H9 (cell line): ENCODE measurements around the gene SHMT1. TPM values are rescaled to one million over a fixed set of nuclear protein-coding genes. Genes with fewer than 3 reads are reported as not detected.

ENCODE experiments used
- DNase-seq: peaks from one replicate; pipeline ENCODE4 v3.0.0-alpha.2; 2017
- H2AFZ ChIP-seq: one replicate; pipeline ENCODE4 v1.6.1; 2013; ENCODE audit warnings: mild to moderate bottlenecking, low read length, control low read depth, moderate library complexity
- H2AK5ac ChIP-seq: 2 replicates; pipeline ENCODE4 v1.6.1; 2013; ENCODE audit warnings: low read length, control low read depth, mixed read lengths; ENCODE audit not compliant: insufficient read length
- H2BK120ac ChIP-seq: one replicate; pipeline ENCODE4 v1.6.1; 2013; ENCODE audit warnings: low read depth, mild to moderate bottlenecking, low read length, control low read depth, inconsistent platforms; ENCODE audit not compliant: poor library complexity, severe bottlenecking
- H2BK12ac ChIP-seq: 2 replicates; pipeline ENCODE4 v1.6.1; 2013; ENCODE audit warnings: low read length, control low read depth, mixed read lengths, low read depth; ENCODE audit not compliant: insufficient read length
- H2BK15ac ChIP-seq: 2 replicates; pipeline ENCODE4 v1.6.1; 2013; ENCODE audit warnings: low read depth, low read length, control low read depth
- H2BK20ac ChIP-seq: one replicate; pipeline ENCODE4 v1.6.1; 2013; ENCODE audit warnings: low read depth, mild to moderate bottlenecking, low read length, control low read depth, inconsistent platforms; ENCODE audit not compliant: poor library complexity, severe bottlenecking
- H2BK5ac ChIP-seq: 2 replicates; pipeline ENCODE4 v1.6.1; 2013; ENCODE audit warnings: low read length, control low read depth, mixed read lengths; ENCODE audit not compliant: insufficient read length
- H3K14ac ChIP-seq: 2 replicates; pipeline ENCODE4 v1.6.1; 2013; ENCODE audit warnings: low read length, control low read depth; ENCODE audit not compliant: insufficient read depth
- H3K18ac ChIP-seq: 2 replicates; pipeline ENCODE4 v1.6.1; 2013; ENCODE audit warnings: low read depth, mild to moderate bottlenecking, mixed read lengths, low read length, control low read depth; ENCODE audit not compliant: insufficient read length
- H3K23ac ChIP-seq: 2 replicates; pipeline ENCODE4 v1.6.1; 2013; ENCODE audit warnings: low read length, control low read depth, mixed read lengths, low read depth; ENCODE audit not compliant: insufficient read length
- H3K23me2 ChIP-seq: 2 replicates; pipeline ENCODE4 v1.6.1; 2013; ENCODE audit warnings: low read depth, mild to moderate bottlenecking, mixed read lengths, low read length, control low read depth; ENCODE audit not compliant: insufficient read length, poor library complexity, severe bottlenecking
- H3K27ac ChIP-seq: 2 replicates; pipeline ENCODE4 v1.5.1; 2013; ENCODE audit warnings: low read length, control low read depth, mixed read lengths, low read depth; ENCODE audit not compliant: insufficient read length
- H3K27me3 ChIP-seq: 2 replicates; pipeline ENCODE4 v1.6.1; 2013; ENCODE audit warnings: low read length, control low read depth, inconsistent platforms; ENCODE audit not compliant: insufficient read depth
- H3K4ac ChIP-seq: 2 replicates; pipeline ENCODE4 v1.6.1; 2013; ENCODE audit warnings: low read depth, mild to moderate bottlenecking, control low read depth, inconsistent platforms, low read length, moderate library complexity
- H3K4me1 ChIP-seq: 2 replicates; pipeline ENCODE4 v1.6.1; 2013; ENCODE audit warnings: low read length, control low read depth, inconsistent platforms; ENCODE audit not compliant: insufficient read depth
- H3K4me2 ChIP-seq: 2 replicates; pipeline ENCODE4 v1.6.1; 2013; ENCODE audit warnings: low read length, control low read depth, mixed read lengths; ENCODE audit not compliant: insufficient read length, insufficient read depth
- H3K56ac ChIP-seq: 2 replicates; pipeline ENCODE4 v1.6.1; 2013; ENCODE audit warnings: low read depth, mild to moderate bottlenecking, mixed read lengths, low read length, control low read depth; ENCODE audit not compliant: insufficient read length
- H3K79me1 ChIP-seq: 2 replicates; pipeline ENCODE4 v1.6.1; 2013; ENCODE audit warnings: low read depth, mild to moderate bottlenecking, moderate library complexity, low read length, control low read depth, inconsistent platforms; ENCODE audit not compliant: insufficient read depth, poor library complexity, severe bottlenecking
- H3K79me2 ChIP-seq: 2 replicates; pipeline ENCODE4 v1.6.1; 2013; ENCODE audit warnings: low read length, control low read depth, inconsistent platforms; ENCODE audit not compliant: insufficient read depth
- H3K9ac ChIP-seq: 2 replicates; pipeline ENCODE4 v1.6.1; 2013; ENCODE audit warnings: low read length, control low read depth, mixed read lengths; ENCODE audit not compliant: insufficient read length; ENCODE audit errors: extremely low read depth
- H3K9me3 ChIP-seq: one replicate; pipeline ENCODE4 v1.6.1; 2013; ENCODE audit warnings: low read depth, low read length, inconsistent platforms; ENCODE audit not compliant: control insufficient read depth
- H3T11ph ChIP-seq: one replicate; pipeline ENCODE4 v1.6.1; 2013; ENCODE audit warnings: mild to moderate bottlenecking, low read length, control low read depth, inconsistent platforms
- H4K20me1 ChIP-seq: one replicate; pipeline ENCODE4 v1.6.1; 2013; ENCODE audit not compliant: control insufficient read depth, insufficient read length, insufficient read depth
- H4K5ac ChIP-seq: 2 replicates; pipeline ENCODE4 v1.6.1; 2013; ENCODE audit warnings: low read depth, mild to moderate bottlenecking, mixed read lengths, low read length, control low read depth; ENCODE audit not compliant: insufficient read length
- H4K8ac ChIP-seq: replicated peaks from 2 replicates; pipeline ENCODE4 v1.6.1; 2013; ENCODE audit warnings: low read length, control low read depth, mixed read lengths, low read depth; ENCODE audit not compliant: insufficient read length
- H4K91ac ChIP-seq: 2 replicates; pipeline ENCODE4 v1.6.1; 2013; ENCODE audit warnings: low read depth, mild to moderate bottlenecking, moderate library complexity, mixed read lengths, low read length, control low read depth; ENCODE audit not compliant: insufficient read length
- H3K27ac Mint-ChIP-seq, 3 experiments: 2 replicates in 2 of 3; 3 replicates in 1 of 3; pipeline ENCODE4 v1.8.0; 2020 to 2021; ENCODE audit warnings: mixed read lengths in 3 of 3, mild to moderate bottlenecking in 1 of 3, moderate library complexity in 1 of 3
- H3K27me3 Mint-ChIP-seq: 2 replicates; pipeline ENCODE4 v1.8.0; 2021; ENCODE audit warnings: low read depth, mild to moderate bottlenecking, moderate library complexity, mixed read lengths
- H3K36me3 Mint-ChIP-seq, 3 experiments: 2 replicates in 2 of 3; 3 replicates in 1 of 3; pipeline ENCODE4 v1.8.0; 2020 to 2021; ENCODE audit warnings: low read depth in 3 of 3, mixed read lengths in 3 of 3; ENCODE audit not compliant: insufficient read depth in 1 of 3
- H3K4me1 Mint-ChIP-seq, 2 experiments: 2 replicates each; pipeline ENCODE4 v1.8.0; 2020; ENCODE audit warnings: mixed read lengths in 2 of 2
- H3K4me3 Mint-ChIP-seq, 2 experiments: 2 replicates in 1 of 2; 3 replicates in 1 of 2; pipeline ENCODE4 v1.8.0; 2020 to 2021; ENCODE audit warnings: mild to moderate bottlenecking in 2 of 2, mixed read lengths in 2 of 2, moderate library complexity in 1 of 2
- H3K9me3 Mint-ChIP-seq, 2 experiments: 2 replicates in 1 of 2; 3 replicates in 1 of 2; pipeline ENCODE4 v1.8.0; 2020; ENCODE audit warnings: mild to moderate bottlenecking in 2 of 2, mixed read lengths in 2 of 2, moderate library complexity in 1 of 2
- CTCF ChIP-seq: fragments of 200-600 bp; sonication (generic); conservative IDR thresholded peaks from 3 replicates; pipeline ENCODE4 v1.8.0; 2021; ENCODE audit warnings: antibody characterized with exemption, mild to moderate bottlenecking
- WGBS: extraction: QIAGEN DNeasy Blood & Tissue Kit; methylation state at CpG from one replicate; pipeline ENCODE4 v1.1.7; 2013; ENCODE audit warnings: missing lambda C conversion rate, low lambda C conversion rate, mixed read lengths; ENCODE audit not compliant: insufficient read length; ENCODE audit errors: extremely low coverage; 5-methylcytosine and 5-hydroxymethylcytosine counted together
- total RNA-seq: library from RNA; stranded (reverse); gene quantifications from 2 replicates; pipeline ENCODE4 v1.2.1, GENCODE V29; 2021

The SHMT1 gene
- total RNA-seq, 1 experiment from 2014 or later, result 42.8 TPM

- H3K27me3 ChIP-seq, result no peaks in the 10 kb centered on the region
- no peak overlapping the region for H3K56ac ChIP-seq
- H3T11ph ChIP-seq, result no peak overlapping the region
- H3K27ac ChIP-seq, result no peak overlapping the region
- no peak overlapping the region for H2BK5ac ChIP-seq
- no peaks in the 10 kb centered on the region for H3K4me1 ChIP-seq
- peak; percentile 19; the same call in 2 of the 3 replicates for TF ChIP-seq CTCF
- no peak overlapping the region for H3K14ac ChIP-seq
- H2BK15ac ChIP-seq, result no peak overlapping the region
- Mint-ChIP-seq H3K27me3 (peaks cover 1% of the 10 kb centered on the region; the same call in 1 of the 2 replicates), H3K4me3 (no peak overlapping the region; a peak in 1 of 5 replicates), H3K9me3 (no peaks in the 10 kb centered on the region), H3K27ac (peak overlapping the region in 1 of 3 experiments; percentile 18; a peak in 2 of 7 replicates), H3K36me3 (peaks cover 27 to 60% (median 51%) of the 10 kb centered on the region in 3 experiments), H3K4me1 (peaks cover 0 to 4% of the 10 kb centered on the region in 2 experiments; a peak in 2 of 4 replicates)
- H3K9ac ChIP-seq, result no peak overlapping the region
- no peak overlapping the region for H3K4ac ChIP-seq
- H4K5ac ChIP-seq, result no peak overlapping the region
- H3K9me3 ChIP-seq, result no peaks in the 10 kb centered on the region
- DNase-seq, result no peak
- WGBS, result no CpG with 5 or more reads among the region's 27 CpGs
- no peaks in the 10 kb centered on the region for H3K23me2 ChIP-seq
- H2AFZ ChIP-seq, result no peak overlapping the region
- H4K20me1 ChIP-seq, result no peaks in the 10 kb centered on the region
- H3K4me2 ChIP-seq, result no peak overlapping the region
- H4K8ac ChIP-seq, result no peak overlapping the region
- no peak overlapping the region for H4K91ac ChIP-seq
- H3K79me1 ChIP-seq, result no peaks in the 10 kb centered on the region
- H3K18ac ChIP-seq, result no peak overlapping the region
- no peak overlapping the region for H2AK5ac ChIP-seq
- no peaks in the 10 kb centered on the region for H3K79me2 ChIP-seq
- no peak overlapping the region for H2BK20ac ChIP-seq
- no peak overlapping the region for H2BK120ac ChIP-seq
- no peak overlapping the region for H2BK12ac ChIP-seq
- H3K23ac ChIP-seq, result no peak overlapping the region
Measured at GRCh38 chr17:18324140-18325050, 39.0 kb downstream of the SHMT1 start.
